ENCODE measurements around the gene GARIN5B. TPM values are rescaled to one million over a fixed set of nuclear protein-coding genes. Genes with fewer than 3 reads are reported as not detected.

The GARIN5B gene
- total and polyA plus RNA-seq, 12 donors: not detected

GRCh38 chr19:55368106-55368505, 5.0 kb upstream of the GARIN5B start:
- Histone ChIP-seq H3K27me3 (peaks cover 22 to 70% (median 62%) of the 10 kb centered on the region in 7 donors), H3K27ac (no peak overlapping the region), H3K9me3 (no peaks in the 10 kb centered on the region), H3K4me3 (no peak overlapping the region), H3K36me3 (no peaks in the 10 kb centered on the region), H3K4me1 (peaks cover 3 to 17% (median 8%) of the 10 kb centered on the region in 9 donors)
- intact Hi-C loops (cut with DNase I): no loop called here
- WGBS, 2 donors: 81 to 88% methylated on average over 16 of the region's 16 CpGs
- no peak for TF ChIP-seq CTCF (IDR thresholded peaks at IDR 0.05)
- DNase-seq: no peak
- no peak for ATAC-seq

GRCh38 chr19:55366790-55367189, 3.7 kb upstream of the GARIN5B start:
- ATAC-seq (no peak), DNase-seq (no peak)
- TF ChIP-seq CTCF (IDR thresholded peaks at IDR 0.05): no peak
- peaks cover 22 to 65% (median 50%) of the 10 kb centered on the region in 7 donors for H3K27me3 ChIP-seq
- H3K4me3 ChIP-seq: no peak overlapping the region
- intact Hi-C loops (cut with DNase I): no loop called here
- H3K27ac ChIP-seq: no peak overlapping the region
- no peaks in the 10 kb centered on the region for H3K36me3 ChIP-seq
- no peaks in the 10 kb centered on the region for H3K9me3 ChIP-seq
- peaks cover 3 to 17% (median 8%) of the 10 kb centered on the region in 9 donors for H3K4me1 ChIP-seq
- WGBS, 2 donors: 79 to 81% methylated on average over 3 of the region's 3 CpGs

- intact Hi-C loops (cut with DNase I): no loop called here
- DNase-seq (no peak), ATAC-seq (no peak)
- WGBS, 2 donors: 71 to 73% methylated on average over 19 of the region's 19 CpGs
- H3K9me3 ChIP-seq: no peaks in the 10 kb centered on the region
- H3K36me3 ChIP-seq: no peaks in the 10 kb centered on the region
- no peak for TF ChIP-seq CTCF (IDR thresholded peaks at IDR 0.05)
- no peak overlapping the region for H3K4me3 ChIP-seq
- no peak overlapping the region for H3K27ac ChIP-seq
- peaks cover 3 to 17% (median 8%) of the 10 kb centered on the region in 9 donors for H3K4me1 ChIP-seq
- H3K27me3 ChIP-seq: peaks cover 22 to 61% (median 42%) of the 10 kb centered on the region in 7 donors
These were observed 2.9 kb upstream of the GARIN5B start for GRCh38 chr19:55365964-55366363.

GRCh38 chr19:55365245-55365644, 2.2 kb upstream of the GARIN5B start:
- H3K36me3 ChIP-seq: no peaks in the 10 kb centered on the region
- no peak overlapping the region for H3K4me3 ChIP-seq
- 86 to 88% methylated on average over 8 of the region's 8 CpGs for WGBS, 2 donors
- H3K27ac ChIP-seq: no peak overlapping the region
- peaks cover 3 to 15% (median 6%) of the 10 kb centered on the region in 9 donors for H3K4me1 ChIP-seq
- ATAC-seq (no peak), DNase-seq (no peak)
- H3K9me3 ChIP-seq: no peaks in the 10 kb centered on the region
- intact Hi-C loops (cut with DNase I): no loop called here
- peaks cover 17 to 55% (median 34%) of the 10 kb centered on the region in 7 donors for H3K27me3 ChIP-seq
- TF ChIP-seq CTCF (IDR thresholded peaks at IDR 0.05): no peak

All from heart right ventricle (tissue), 16 donors.